NCI-H345 treated with DMSO at 0.1 percent for 48 hours (cell line): ENCODE data around the gene FHL2.

Experiments
- DNase-seq: peaks from one replicate; lab custom pipeline; 2025; ENCODE audit not compliant: unreplicated experiment; lab: John Stamatoyannopoulos, UW

FHL2 gene

GRCh38 chr2:105399207-105399861, 483 bp upstream of the FHL2 start:
- no peak for DNase-seq

DNA sequence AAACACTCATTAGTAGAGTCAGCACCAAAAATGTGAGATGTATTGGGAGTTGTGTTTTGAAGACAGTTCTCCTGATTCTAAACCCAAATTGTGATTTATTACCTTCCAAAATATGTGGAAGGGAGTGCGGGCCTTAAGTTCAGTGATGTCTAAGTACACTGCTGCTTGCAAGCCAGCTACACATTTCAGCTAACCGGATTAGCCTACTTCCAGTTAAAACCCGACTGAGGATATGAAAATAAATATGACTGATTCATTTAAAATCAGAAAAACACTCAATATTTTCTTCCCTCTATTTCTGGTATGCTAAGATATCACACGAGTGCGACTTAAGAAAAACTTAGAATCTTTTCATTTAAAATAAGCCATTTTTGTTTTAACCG, 907 bp downstream of the FHL2 start:
- no peak for DNase-seq

DNA sequence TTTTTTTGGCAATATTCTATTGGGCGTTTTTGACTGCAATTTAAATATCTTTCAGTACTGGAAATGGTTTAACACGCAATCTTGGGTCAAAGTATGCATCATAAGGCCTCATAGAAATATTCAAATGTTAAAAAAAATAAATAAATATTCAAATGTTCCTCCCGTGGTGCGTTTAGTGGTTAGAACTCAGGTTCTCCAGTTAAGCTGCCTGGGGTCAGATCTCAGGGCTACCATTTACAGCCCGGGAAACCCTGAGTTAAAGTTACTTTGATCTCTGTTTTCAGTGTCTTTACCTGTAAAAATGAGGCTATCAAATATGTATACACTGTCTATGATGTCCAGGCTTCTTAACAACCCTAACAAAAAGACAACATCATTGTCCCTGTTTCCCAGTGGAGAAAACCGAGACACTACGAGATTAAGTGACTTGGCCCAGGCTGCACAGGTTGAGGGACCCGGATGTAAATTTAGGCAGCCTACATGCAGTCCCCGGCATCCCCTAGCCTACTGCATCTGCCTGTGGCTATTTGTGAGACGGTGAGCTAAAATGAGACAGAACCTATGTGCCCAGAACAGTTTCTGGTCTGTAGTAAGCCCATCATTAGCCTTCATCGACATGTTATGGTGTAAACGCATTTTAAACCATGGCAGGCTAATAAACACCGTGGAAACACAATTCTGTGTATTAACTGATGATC, 1.7 kb downstream of the FHL2 start:
- no peak for DNase-seq

DNA sequence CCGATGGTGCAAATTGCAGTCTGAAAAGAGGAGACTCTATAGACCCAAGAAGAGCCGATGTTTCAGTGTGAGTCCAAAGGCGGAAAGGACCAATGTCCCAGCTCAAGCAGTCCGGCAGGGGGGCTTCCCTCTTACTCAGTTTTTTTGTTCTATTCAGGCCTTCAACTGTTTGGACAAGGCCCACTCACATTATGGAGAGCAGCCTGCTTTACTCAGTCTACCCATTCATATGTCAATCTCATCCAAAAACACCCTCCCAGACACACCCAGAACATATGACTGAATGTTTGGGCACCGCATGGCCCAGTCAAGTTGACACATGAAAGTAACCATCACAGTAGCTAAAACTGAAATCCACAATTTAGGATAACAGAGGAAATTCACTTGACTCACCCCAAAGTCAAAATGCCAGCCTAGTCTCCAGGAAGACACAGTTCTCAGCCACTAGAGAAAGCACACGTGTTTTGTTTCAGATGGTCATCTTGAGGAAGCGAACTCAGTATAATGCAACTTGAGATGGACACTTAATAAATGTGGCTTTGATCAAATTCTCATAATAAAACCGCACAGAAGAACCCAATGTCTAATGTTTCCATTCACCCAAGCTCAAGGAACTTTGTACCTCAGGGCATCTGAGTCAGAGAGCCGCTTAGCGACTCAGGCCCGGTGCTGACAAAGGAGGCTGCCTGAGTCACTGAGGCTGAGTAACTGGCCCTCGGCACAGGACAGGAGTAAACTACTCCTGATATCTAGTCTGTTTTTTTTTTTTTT, 2.4 kb downstream of the FHL2 start:
- DNase-seq, result no peak

DNA sequence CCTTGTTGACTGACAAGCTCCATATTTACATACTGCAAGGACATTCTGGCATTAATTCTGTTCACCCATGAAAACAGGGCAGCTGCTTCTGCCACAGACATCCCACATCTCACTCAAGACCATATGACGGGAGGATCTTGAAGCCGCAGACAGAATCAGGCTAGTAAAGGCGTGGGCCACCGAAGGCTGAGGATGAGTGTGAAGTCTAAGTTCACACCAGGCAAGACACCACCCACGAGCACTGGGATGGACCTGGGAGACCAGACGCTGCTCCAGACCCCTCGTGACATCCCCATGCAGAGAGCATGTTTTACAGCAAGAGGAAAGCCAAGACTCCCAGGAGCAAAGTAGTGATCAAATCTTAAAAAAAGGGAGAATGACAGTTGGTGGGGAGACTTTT, 3.2 kb downstream of the FHL2 start:
- DNase-seq, result no peak

DNA sequence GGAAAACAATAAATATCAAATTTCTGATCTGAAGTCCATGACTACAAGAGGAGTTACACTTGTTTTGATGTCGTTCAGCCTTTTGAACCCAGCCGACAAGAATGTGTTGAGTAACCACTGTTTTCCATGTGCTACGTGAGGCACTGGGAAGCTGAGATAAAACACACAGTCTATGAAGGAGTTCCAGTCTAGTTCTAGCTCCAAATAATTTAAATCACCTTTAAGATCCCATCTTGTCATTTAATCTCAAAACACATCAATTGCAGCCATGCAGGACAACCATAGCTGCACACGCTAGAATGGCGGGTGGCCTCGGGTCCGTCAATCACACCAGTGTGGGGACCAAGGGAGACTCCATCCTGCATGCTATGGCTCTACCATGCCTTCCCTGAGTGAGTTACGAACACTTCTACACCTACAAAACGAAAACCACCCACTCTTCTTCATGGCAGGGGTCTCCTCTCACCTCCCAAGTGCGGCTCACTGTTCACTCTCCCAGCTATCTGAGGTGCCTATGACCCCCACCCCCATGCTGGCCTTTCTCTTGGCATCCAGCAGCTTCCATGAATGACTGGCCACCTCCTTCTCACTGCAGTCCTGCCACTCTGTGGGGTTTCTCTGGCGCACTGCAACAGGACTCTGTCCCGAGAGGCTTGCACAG, 3.8 kb downstream of the FHL2 start:
- DNase-seq, result no peak

DNA sequence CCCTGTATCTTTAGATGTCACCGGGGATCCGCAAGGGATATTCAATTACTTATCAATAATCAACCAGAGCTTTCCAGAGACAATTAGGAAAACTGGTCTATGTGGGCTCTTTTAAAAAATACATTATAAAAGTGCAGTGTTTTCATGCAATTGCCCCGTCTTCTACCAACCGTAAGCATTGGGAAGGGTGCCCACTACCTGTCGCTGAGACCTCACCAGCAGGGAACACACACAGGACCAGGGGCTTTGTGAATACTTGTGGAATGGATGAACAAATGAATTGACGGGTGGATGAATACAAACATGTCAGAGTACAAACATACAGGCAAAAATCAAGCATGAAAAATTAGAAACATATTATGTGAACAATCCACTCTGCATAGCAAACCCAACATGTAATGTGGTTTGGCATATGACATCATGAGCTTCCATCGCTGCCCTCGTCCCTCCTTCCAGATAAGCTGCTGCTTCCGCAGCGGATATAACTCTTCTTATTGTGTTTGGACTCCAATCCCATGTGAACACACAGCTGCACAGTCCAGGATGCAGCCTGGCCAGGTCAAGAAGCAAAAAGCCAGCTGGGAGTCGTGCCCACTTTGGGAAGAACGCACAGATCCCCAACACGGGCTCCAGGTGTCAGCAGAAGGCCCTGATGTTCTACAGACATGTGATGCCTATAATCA, 5.3 kb downstream of the FHL2 start:
- no peak for DNase-seq

DNA sequence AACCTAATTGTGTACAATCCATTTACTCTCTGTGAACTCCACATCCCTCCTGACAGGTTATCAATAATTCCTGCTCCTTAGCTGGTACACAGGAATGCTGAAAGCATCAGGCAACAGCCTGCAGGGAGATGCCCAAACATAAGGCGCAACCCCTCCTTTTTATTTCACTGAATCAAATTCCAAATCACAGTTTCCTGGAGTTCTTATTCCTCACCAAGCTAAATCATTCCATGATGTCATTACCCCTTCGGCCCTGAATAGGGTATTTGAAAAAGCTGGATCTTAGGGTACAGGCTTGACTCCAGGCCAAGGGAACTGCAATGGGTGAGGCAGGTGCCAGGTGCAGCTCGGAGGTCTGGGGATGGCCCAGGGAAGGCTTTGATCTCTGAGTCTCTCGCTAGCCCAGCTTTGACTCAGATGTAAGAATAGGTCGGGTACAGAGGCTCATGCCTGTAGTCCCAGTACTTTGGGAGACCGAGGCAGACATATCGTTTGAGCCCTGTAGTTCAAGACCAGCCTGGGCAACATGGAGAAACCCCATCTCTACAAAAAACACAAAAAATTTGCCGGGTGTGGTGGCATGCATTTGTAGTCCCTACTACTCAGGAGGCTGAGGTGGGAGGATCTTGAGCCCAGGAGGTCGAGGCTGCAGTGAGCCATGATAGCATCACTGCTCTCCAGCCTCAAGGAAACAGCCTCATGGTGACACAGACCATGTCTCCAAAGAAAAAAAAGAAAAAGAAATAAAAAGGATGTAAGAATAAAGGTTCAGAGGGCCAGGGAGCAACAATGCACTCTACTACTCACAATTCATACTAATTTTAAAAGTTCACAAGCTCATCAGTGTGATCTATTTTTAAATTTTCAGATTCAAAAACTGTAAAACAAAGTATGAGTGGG, 6.8 kb downstream of the FHL2 start:
- DNase-seq, result no peak

DNA sequence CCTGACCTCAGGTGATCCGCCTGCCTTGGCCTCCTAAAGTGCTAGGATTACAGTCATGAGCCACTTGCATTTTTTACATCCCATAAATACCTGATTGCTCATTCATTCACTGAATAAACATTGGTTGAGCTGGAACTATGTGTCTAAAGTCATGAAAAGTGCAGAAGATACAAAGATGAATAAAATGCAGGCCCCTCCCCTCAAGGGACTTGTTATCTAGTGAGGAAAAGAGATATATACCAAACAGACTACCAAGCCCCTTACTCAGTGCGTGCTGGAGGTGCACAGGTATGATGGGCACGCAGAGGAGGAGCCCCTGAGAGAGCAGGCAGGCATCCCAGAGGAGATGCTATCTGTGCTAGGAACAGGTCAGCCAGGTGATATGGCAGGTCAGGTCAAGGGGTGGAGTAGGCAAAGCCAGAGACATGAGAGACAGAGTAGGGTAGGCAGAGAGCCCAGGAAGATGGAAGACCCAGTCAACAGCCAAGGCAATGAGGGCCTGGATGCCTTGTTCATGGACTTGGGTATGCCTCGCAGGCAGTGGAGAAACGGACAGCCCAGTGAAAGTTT, 7.7 kb downstream of the FHL2 start:
- DNase-seq, result no peak

DNA sequence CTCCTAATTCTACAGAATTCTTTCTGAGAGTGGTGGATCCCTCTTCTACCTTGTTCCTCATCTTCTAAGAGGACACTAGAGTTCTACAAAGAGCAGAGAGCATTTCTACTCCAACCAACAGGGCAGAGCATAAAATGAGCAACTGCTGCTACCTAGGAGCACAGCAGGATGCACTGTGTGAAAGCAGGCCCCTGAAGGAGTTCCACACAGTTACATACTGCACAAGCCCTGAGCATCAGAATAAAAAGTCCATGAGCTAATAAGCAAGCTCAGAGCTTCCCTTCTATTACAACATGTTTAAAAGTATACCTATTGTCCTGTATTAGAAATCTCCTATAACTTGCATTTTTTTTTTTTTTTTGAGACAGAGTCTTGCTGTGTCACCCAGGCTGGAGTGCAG, 8.4 kb downstream of the FHL2 start:
- no peak for DNase-seq

- DNase-seq, result no peak
Measured at GRCh38 chr2:105388971-105389381, 9.9 kb downstream of the FHL2 start.

GRCh38 chr2:105387225-105387624, 11.6 kb downstream of the FHL2 start:
- DNase-seq, result no peak

- DNase-seq, result no peak
Measured at GRCh38 chr2:105385731-105386540, 12.9 kb downstream of the FHL2 start.

- DNase-seq, result no peak
Measured at GRCh38 chr2:105384861-105385260, 14.0 kb downstream of the FHL2 start.

DNA sequence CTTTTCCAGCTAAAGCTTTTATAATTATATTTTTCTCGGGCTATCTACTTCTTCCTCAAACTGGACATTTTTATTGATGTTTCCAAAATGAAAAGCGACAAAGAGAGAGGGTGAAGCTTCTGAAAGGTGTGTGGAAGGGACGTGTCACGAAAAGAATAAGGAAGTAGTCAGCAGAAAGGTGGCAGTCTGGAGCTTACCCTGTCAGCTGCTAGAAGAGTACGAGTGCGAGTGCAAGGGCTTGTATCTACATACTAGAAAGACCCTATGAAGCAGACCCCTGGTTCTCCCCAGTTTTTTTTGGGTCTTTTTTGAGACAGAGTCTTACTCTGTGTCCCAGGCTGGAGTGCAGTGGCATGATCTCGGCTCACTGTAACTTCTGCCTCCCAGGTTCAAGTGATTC, 14.6 kb downstream of the FHL2 start:
- no peak for DNase-seq

GRCh38 chr2:105383432-105384166, 15.3 kb downstream of the FHL2 start:
- no peak for DNase-seq

- DNase-seq, result no peak
Measured at GRCh38 chr2:105382177-105382576, 16.7 kb downstream of the FHL2 start.

DNA sequence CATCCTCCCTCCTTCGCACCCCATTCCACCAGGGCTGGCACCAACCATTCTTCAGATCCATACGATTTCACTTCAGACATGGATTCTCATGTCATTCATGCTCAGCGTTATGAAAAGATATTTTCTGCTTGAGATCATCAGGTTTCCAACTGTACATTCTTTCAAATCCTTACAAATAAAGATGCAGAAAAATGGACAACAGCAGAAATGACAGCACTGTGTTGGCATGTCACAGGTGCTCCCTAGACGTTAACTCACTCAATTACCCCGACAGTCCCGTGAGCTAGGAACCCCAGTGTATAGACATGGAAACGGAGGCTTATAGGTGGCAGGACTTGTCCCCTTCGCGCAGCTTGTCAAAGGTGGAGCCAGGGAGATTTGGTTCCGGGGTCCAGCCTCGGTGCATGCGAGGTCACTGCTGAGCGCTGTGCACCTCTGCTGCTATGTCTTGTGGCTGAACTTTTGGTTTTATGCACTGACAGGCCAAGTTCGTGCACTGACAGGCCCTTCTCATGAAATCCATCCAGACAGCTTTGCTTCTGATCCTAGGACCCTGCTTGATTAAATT, 17.7 kb downstream of the FHL2 start:
- DNase-seq, result no peak
